ENCODE data around the gene CEP170B. TPM values are rescaled to one million over a fixed set of nuclear protein-coding genes. Genes with fewer than 3 reads are reported as not detected.
A peak's percentile ranks its signal among the peaks of the same experiment; 100 is the strongest.

Gene CEP170B
- total and polyA plus RNA-seq, 9 of the 15 experiments (the other 6 are each of a cell fraction or from before 2014, with no cell fraction given) = 0.01 to 10.2 (median 2.2) TPM

- TF ChIP-seq IRF9 (tag; IDR thresholded peaks at IDR 0.05) = no peak
- TF ChIP-seq ZNF444 (CRISPR knock-in tag; IDR thresholded peaks at IDR 0.05) = no peak
- TF ChIP-seq ZNF41 (CRISPR knock-in tag; conservative IDR thresholded peaks at IDR 0.05) = no peak
- TF ChIP-seq JUNB (CRISPR knock-in tag; conservative IDR thresholded peaks at IDR 0.05) = no peak
- TF ChIP-seq KAT2B (IDR thresholded peaks at IDR 0.05; ENCODE audit: low read depth, low read length) = no peak
- TF ChIP-seq BRCA1 (IDR thresholded peaks at IDR 0.05) = no peak
- no peak for TF ChIP-seq BRCA1 (CRISPR knock-in tag; IDR thresholded peaks at IDR 0.05)
- TF ChIP-seq CHD2 (IDR thresholded peaks at IDR 0.05; ENCODE audit: low read depth, low read length) = no peak
- peak; percentile 89 for TF ChIP-seq NR2C1 (IDR thresholded peaks at IDR 0.05)
- TF ChIP-seq NR2C1 (tag; IDR thresholded peaks at IDR 0.05) = peak; percentile 92
- TF ChIP-seq ZNF644 (tag; IDR thresholded peaks at IDR 0.05; ENCODE audit: low read depth) = no peak
- no peak for TF ChIP-seq GTF2F1 (IDR thresholded peaks at IDR 0.05; ENCODE audit: low read depth, low read length)
- no peak for TF ChIP-seq XRCC3 (IDR thresholded peaks at IDR 0.05)
- TF ChIP-seq MTA1 (IDR thresholded peaks at IDR 0.05; ENCODE audit: borderline replicate concordance) = no peak
- TF ChIP-seq ZFP36 (IDR thresholded peaks at IDR 0.05; ENCODE audit: low read depth, low read length, partially characterized antibody) = no peak
- peak; percentile 59 for TF ChIP-seq GABPA (tag; conservative IDR thresholded peaks at IDR 0.05; ENCODE audit: low read depth)
- no peak for TF ChIP-seq SMAD3 (CRISPR knock-in tag; conservative IDR thresholded peaks at IDR 0.05)
- no peak for TF ChIP-seq SMC3 (conservative IDR thresholded peaks at IDR 0.05; ENCODE audit: insufficient read depth, low read depth, low read length)
- TF ChIP-seq ETS1 (conservative IDR thresholded peaks at IDR 0.05; ENCODE audit: control insufficient read depth, low read depth, low read length) = no peak; the same call in 1 of the 2 replicates
- TF ChIP-seq BCOR (IDR thresholded peaks at IDR 0.05) = no peak
- no peak for TF ChIP-seq ZBTB2 (IDR thresholded peaks at IDR 0.05)
- no peak for TF ChIP-seq NCOA1 (IDR thresholded peaks at IDR 0.05; ENCODE audit: low read depth)
- TF ChIP-seq STAT6 (CRISPR knock-in tag; IDR thresholded peaks at IDR 0.05) = no peak
- no peak for TF ChIP-seq ADNP (tag; IDR thresholded peaks at IDR 0.05)
Observed at GRCh38 chr14:104864267-104865080, 594 bp upstream of the CEP170B start (continued).

Data from K562 (cell line).